ENCODE measurements around the gene NLRC5. TPM values are rescaled to one million over a fixed set of nuclear protein-coding genes. Genes with fewer than 3 reads are reported as not detected.
A peak's percentile ranks its signal among the peaks of the same experiment; 100 is the strongest.

The NLRC5 gene
- total RNA-seq, 3 donors from 2014 or later (not counting 1 experiment from before 2014, with no cell fraction given), result 320 to 563 (median 535) TPM

- intact Hi-C loops (cut with micrococcal nuclease), result no loop called here
- no peaks in the 10 kb centered on the region for H3K9me3 Mint-ChIP-seq
These were observed 27.9 kb downstream of the NLRC5 start for GRCh38 chr16:57017251-57017650.

DNA sequence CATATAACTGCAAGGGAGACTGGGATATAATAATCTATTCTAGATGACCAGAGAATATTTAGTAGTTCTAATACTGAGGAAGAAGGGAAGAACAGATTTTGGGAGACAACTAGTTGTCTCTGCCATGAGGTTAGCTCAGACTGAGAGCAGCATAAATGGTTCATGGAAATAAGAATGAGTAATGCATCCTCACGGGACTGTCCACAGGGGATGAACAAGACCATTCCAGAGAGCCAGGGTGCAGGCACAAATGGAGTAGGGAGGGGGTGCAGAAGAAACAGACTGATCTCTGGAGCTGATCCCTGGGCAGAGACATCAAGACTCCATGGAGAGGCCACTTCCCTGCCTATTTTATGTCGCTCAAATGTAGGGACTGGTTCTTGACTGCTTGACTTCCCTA is 30.4 kb downstream of the NLRC5 start:
- intact Hi-C loops (cut with micrococcal nuclease), result no loop called here
- H3K4me1 Mint-ChIP-seq, result peaks cover 52 to 65% of the 10 kb centered on the region in 2 donors

More at GRCh38 chr16:57017251-57017650, 27.9 kb downstream of the NLRC5 start:
- H3K27ac ChIP-seq (ENCODE audit: low read length), result no peak overlapping the region
- H3K4me3 ChIP-seq (ENCODE audit: low read length), result no peak overlapping the region
- Mint-ChIP-seq H3K36me3 (peaks cover 33% of the 10 kb centered on the region), H3K4me3 (peak overlapping the region; percentile 17), H3K27me3 (ENCODE audit: low read depth in 2 of 2) (no peaks in the 10 kb centered on the region), H3K4me1 (peaks cover 53 to 61% of the 10 kb centered on the region in 2 donors), H3K27ac (peak overlapping the region; percentile 74 to 100)
- H3K4me1 ChIP-seq (ENCODE audit: control insufficient read depth, insufficient read depth, low read length), result peaks cover 39% of the 10 kb centered on the region
- WGBS (ENCODE audit: insufficient coverage), result 55% methylated on average over 1 of the region's 1 CpG
- ATAC-seq (no peak), DNase-seq (no peak)
- no peaks in the 10 kb centered on the region for H3K9me3 ChIP-seq (ENCODE audit: control insufficient read depth, insufficient read depth, low read length)
- H3K27me3 ChIP-seq (ENCODE audit: control insufficient read depth, insufficient read depth, low read length), result no peaks in the 10 kb centered on the region
- no peak for TF ChIP-seq CTCF (IDR thresholded peaks at IDR 0.05)
- H3K36me3 ChIP-seq (ENCODE audit: control insufficient read depth, insufficient read depth, low read length), result peaks cover 62% of the 10 kb centered on the region

GRCh38 chr16:57020651-57021050 is 31.3 kb downstream of the NLRC5 start:
- Mint-ChIP-seq H3K27me3 (ENCODE audit: low read depth in 2 of 2) (no peaks in the 10 kb centered on the region), H3K4me3 (no peak overlapping the region), H3K4me1 (peaks cover 46 to 58% of the 10 kb centered on the region in 2 donors), H3K27ac (peak overlapping the region; percentile 50 to 74), H3K36me3 (peaks cover 33% of the 10 kb centered on the region), H3K9me3 (no peaks in the 10 kb centered on the region)
- Histone ChIP-seq H3K27ac (ENCODE audit: low read length) (no peak overlapping the region), H3K9me3 (ENCODE audit: control insufficient read depth, insufficient read depth, low read length) (no peaks in the 10 kb centered on the region), H3K27me3 (ENCODE audit: control insufficient read depth, insufficient read depth, low read length) (no peaks in the 10 kb centered on the region), H3K4me1 (ENCODE audit: control insufficient read depth, insufficient read depth, low read length) (peaks cover 53% of the 10 kb centered on the region), H3K4me3 (ENCODE audit: low read length) (no peak overlapping the region), H3K36me3 (ENCODE audit: control insufficient read depth, insufficient read depth, low read length) (peaks cover 79% of the 10 kb centered on the region)
- ATAC-seq (no peak), DNase-seq (no peak)
- 98% methylated on average over 8 of the region's 8 CpGs for WGBS (ENCODE audit: insufficient coverage)
- TF ChIP-seq CTCF (IDR thresholded peaks at IDR 0.05), result no peak
- intact Hi-C loops (cut with micrococcal nuclease), result no loop called here

More for the DNA sequence above, 30.4 kb downstream of the NLRC5 start:
- Histone ChIP-seq H3K4me3 (ENCODE audit: low read length) (no peak overlapping the region), H3K27ac (ENCODE audit: low read length) (no peak overlapping the region), H3K9me3 (ENCODE audit: control insufficient read depth, insufficient read depth, low read length) (no peaks in the 10 kb centered on the region), H3K36me3 (ENCODE audit: control insufficient read depth, insufficient read depth, low read length) (peaks cover 76% of the 10 kb centered on the region), H3K4me1 (ENCODE audit: control insufficient read depth, insufficient read depth, low read length) (peaks cover 53% of the 10 kb centered on the region), H3K27me3 (ENCODE audit: control insufficient read depth, insufficient read depth, low read length) (no peaks in the 10 kb centered on the region)
- H3K9me3 Mint-ChIP-seq, result no peaks in the 10 kb centered on the region
- no peaks in the 10 kb centered on the region for H3K27me3 Mint-ChIP-seq (ENCODE audit: low read depth in 2 of 2)
- peak overlapping the region in 1 of 2 donors; percentile 50 for H3K27ac Mint-ChIP-seq
- TF ChIP-seq CTCF (IDR thresholded peaks at IDR 0.05), result no peak
- ATAC-seq, result no peak
- no peak for DNase-seq
- peaks cover 33% of the 10 kb centered on the region for H3K36me3 Mint-ChIP-seq
- WGBS (ENCODE audit: insufficient coverage), result 91% methylated on average over 2 of the region's 2 CpGs
- no peak overlapping the region for H3K4me3 Mint-ChIP-seq

DNA sequence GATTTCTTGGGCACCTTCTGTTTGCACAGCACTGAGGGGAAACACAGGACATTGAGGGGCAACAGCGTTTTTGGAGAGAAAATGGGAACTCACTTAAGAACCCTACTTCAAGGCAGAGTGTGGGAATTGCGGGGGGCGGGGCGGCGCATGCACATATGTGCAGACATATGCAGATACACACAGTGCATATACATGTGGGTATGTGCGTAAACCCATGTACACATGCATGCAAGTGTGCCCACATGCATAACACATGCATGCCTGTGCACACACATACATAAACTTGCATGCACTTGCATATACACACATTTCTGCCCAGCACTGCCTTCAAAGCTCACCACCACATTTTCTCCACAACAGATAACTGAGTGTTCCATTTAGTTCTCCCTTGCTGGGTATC is 32.4 kb downstream of the NLRC5 start:
- intact Hi-C loops (cut with micrococcal nuclease), result no loop called here
- Histone ChIP-seq H3K4me3 (ENCODE audit: low read length) (no peak overlapping the region), H3K27me3 (ENCODE audit: control insufficient read depth, insufficient read depth, low read length) (no peaks in the 10 kb centered on the region), H3K4me1 (ENCODE audit: control insufficient read depth, insufficient read depth, low read length) (peaks cover 58% of the 10 kb centered on the region), H3K27ac (ENCODE audit: low read length) (no peak overlapping the region), H3K36me3 (ENCODE audit: control insufficient read depth, insufficient read depth, low read length) (peaks cover 82% of the 10 kb centered on the region), H3K9me3 (ENCODE audit: control insufficient read depth, insufficient read depth, low read length) (no peaks in the 10 kb centered on the region)
- H3K27me3 Mint-ChIP-seq (ENCODE audit: low read depth in 2 of 2), result no peaks in the 10 kb centered on the region
- H3K4me3 Mint-ChIP-seq, result no peak overlapping the region
- WGBS (ENCODE audit: insufficient coverage), result 96% methylated on average over 6 of the region's 6 CpGs
- no peaks in the 10 kb centered on the region for H3K9me3 Mint-ChIP-seq
- H3K36me3 Mint-ChIP-seq, result peaks cover 33% of the 10 kb centered on the region
- peaks cover 38 to 55% of the 10 kb centered on the region in 2 donors for H3K4me1 Mint-ChIP-seq
- no peak for DNase-seq
- peak overlapping the region; percentile 74 to 76 for H3K27ac Mint-ChIP-seq
- TF ChIP-seq CTCF (IDR thresholded peaks at IDR 0.05), result no peak
- ATAC-seq, result no peak

Measured in natural killer cell (primary cell).